ENCODE measurements around the gene NDUFAF3.
A peak's percentile ranks its signal among the peaks of the same experiment; 100 is the strongest.
"Not testable (repeated sequence)": the region's sequence is repeated elsewhere in the genome, so short reads cannot be mapped to it uniquely, and the experiment has no call there.

The NDUFAF3 gene

DNA sequence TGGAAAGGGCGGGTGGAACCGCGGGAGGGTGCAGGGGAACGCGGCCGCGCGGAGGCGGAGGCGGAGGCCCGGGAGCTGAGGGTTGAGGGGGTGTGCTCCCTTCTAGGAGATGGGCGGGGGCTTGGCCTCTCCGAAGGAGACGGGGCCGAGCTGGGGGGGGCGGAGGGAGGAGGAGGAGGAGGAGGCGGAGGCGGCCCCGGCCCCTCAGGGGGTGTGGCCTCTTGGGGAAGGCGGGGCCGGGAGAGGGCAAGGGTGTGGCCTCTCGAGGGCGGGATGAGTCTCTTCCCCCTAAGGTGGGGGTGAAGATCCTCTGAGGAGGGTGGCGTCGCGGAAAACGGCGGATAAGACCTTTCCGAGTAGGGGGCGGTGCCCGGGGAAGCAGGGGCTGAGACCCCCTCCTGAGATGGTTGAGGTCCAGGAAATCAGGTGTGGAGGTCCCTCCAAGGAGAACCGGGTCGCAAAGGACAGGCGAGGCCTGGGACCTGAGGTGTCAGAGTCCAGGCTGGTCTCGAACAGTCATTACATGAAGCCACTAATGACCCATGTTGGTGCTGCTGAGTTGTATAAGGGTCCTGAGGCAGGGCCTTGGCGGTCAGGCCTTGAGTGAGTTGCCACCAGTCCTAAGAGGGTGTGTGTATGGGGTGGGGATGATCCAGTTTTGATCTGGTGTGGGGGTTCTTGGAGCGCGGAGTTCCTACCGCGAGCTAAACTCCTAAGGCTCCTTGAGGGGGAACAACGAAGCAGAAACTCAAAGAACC, 14.0 kb upstream of the NDUFAF3 start:
- H3K27ac ChIP-seq = peak overlapping the region; percentile 89 to 91
- TF ChIP-seq, protein P1, sequence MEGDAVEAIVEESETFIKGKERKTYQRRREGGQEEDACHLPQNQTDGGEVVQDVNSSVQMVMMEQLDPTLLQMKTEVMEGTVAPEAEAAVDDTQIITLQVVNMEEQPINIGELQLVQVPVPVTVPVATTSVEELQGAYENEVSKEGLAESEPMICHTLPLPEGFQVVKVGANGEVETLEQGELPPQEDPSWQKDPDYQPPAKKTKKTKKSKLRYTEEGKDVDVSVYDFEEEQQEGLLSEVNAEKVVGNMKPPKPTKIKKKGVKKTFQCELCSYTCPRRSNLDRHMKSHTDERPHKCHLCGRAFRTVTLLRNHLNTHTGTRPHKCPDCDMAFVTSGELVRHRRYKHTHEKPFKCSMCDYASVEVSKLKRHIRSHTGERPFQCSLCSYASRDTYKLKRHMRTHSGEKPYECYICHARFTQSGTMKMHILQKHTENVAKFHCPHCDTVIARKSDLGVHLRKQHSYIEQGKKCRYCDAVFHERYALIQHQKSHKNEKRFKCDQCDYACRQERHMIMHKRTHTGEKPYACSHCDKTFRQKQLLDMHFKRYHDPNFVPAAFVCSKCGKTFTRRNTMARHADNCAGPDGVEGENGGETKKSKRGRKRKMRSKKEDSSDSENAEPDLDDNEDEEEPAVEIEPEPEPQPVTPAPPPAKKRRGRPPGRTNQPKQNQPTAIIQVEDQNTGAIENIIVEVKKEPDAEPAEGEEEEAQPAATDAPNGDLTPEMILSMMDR (IDR thresholded peaks at IDR 0.05) = no peak

DNA sequence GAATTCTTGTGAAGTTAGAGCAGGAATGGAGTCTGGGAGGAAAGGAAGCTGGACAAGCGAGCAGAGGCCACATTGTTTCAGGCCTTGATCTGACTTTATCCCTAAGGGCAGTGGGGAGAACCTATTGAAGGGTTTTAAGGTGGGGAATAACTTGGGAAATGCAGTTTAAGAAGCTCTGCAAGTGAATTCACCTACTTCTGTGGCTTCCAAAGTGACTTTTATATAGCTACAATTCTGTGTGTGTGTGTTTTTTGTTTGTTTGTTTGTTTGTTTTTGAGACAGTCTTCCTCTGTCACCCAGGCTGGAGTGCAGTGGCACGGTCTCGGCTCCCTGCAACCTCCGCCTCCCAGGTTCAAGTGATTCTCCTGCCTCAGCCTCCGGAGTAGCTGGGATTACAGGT, 13.3 kb upstream of the NDUFAF3 start:
- peak overlapping the region; percentile 91 for H3K4me3 ChIP-seq
- peak overlapping the region; percentile 89 to 91 for H3K27ac ChIP-seq
- not testable (repeated sequence) for DNase-seq (ENCODE audit: low spot score)

More for the DNA sequence above, 14.0 kb upstream of the NDUFAF3 start:
- H3K4me3 ChIP-seq = peak overlapping the region; percentile 91
- peak; percentile 93 for DNase-seq (ENCODE audit: low spot score)

DNA sequence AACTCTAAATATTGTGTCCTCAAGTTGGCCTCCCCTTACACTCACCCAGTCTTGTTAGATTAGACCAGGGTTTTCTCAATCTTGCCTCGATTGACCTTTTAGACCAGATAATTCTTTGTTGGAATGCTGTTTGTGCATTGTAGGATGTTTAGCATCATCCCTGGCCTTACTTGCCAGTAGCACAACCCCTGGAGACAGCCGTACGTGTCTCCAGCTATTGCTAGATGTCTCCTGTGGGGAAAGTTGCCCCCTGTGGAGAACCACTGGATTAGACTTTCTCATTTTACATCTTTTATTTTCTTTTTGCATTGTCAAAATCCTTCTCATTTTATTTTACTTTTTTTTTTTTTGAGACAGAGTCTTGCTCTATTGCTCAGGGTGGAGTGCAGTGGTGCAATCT, 12.5 kb upstream of the NDUFAF3 start:
- Histone ChIP-seq H3K27ac (no peak overlapping the region), H3K4me3 (no peak overlapping the region)
- no peak for DNase-seq (ENCODE audit: low spot score)
- TF ChIP-seq, protein P1 (IDR thresholded peaks at IDR 0.05) = no peak

DNA sequence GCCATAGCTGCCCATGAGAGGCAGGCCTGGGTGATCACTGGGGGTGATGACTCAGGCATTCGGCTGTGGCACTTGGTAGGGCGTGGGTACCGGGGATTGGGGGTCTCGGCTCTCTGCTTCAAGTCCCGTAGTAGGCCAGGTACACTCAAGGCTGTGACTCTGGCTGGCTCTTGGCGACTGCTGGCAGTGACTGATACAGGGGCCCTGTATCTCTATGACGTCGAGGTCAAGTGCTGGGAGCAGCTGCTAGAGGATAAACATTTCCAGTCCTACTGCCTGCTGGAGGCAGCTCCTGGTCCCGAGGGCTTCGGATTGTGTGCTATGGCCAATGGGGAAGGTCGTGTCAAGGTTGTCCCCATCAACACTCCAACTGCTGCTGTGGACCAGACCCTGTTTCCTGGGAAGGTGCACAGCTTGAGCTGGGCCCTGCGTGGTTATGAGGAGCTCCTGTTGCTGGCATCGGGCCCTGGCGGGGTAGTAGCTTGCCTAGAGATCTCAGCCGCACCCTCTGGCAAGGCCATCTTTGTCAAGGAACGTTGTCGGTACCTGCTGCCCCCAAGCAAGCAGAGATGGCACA, 9.4 kb upstream of the NDUFAF3 start:
- Histone ChIP-seq H3K27ac (no peak overlapping the region), H3K4me3 (no peak overlapping the region)
- no peak for DNase-seq (ENCODE audit: low spot score)
- TF ChIP-seq, protein P1 (IDR thresholded peaks at IDR 0.05) = no peak

DNA sequence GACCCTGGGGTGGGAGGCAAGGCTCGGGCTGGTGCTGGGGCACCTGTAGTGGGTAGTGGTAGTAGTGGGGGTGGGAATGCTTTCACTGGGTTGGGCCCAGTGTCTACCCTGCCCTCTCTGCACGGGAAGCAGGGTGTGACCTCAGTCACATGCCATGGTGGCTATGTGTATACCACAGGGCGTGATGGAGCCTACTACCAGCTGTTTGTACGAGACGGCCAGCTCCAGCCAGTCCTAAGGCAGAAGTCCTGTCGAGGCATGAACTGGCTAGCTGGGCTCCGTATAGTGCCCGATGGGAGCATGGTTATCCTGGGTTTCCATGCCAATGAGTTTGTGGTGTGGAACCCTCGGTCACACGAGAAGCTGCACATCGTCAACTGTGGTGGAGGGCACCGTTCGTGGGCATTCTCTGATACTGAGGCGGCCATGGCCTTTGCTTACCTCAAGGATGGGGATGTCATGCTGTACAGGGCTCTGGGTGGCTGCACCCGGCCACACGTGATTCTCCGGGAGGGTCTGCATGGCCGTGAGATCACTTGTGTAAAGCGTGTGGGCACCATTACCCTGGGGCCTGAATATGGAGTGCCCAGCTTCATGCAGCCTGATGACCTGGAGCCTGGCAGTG, 8.7 kb upstream of the NDUFAF3 start:
- no peak for DNase-seq (ENCODE audit: low spot score)
- Histone ChIP-seq H3K27ac (no peak overlapping the region), H3K4me3 (no peak overlapping the region)
- TF ChIP-seq, protein P1 (IDR thresholded peaks at IDR 0.05) = no peak

DNA sequence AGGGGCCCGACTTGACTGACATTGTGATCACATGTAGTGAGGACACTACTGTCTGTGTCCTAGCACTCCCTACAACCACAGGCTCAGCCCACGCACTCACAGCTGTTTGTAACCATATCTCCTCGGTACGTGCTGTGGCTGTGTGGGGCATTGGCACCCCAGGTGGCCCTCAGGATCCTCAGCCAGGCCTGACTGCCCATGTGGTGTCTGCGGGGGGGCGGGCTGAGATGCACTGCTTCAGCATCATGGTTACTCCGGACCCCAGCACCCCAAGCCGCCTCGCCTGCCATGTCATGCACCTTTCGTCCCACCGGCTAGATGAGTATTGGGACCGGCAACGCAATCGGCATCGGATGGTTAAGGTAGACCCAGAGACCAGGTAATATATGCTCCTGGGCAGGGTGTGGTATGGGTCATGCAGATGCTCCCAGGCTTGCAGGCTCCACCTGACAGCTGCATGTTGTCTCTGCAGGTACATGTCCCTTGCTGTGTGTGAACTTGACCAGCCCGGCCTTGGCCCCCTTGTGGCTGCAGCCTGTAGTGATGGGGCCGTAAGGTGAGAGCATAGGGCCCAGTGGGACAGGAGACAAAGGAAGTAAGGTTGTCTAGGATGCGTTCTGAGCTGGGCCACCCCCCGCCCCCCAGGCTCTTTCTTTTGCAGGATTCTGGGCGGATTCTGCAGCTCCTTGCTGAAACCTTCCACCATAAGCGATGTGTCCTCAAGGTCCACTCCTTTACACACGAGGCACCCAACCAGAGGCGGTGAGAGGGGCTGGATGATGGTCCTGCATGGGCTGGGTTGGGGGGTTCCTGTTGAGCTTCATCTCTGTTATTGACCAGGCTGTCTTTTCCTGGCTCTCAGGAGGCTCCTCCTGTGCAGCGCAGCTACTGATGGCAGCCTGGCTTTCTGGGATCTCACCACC, 7.9 kb upstream of the NDUFAF3 start:
- DNase-seq (ENCODE audit: low spot score) = no peak
- TF ChIP-seq, protein P1 (IDR thresholded peaks at IDR 0.05) = no peak
- no peak overlapping the region for H3K27ac ChIP-seq
- H3K4me3 ChIP-seq = no peak overlapping the region

DNA sequence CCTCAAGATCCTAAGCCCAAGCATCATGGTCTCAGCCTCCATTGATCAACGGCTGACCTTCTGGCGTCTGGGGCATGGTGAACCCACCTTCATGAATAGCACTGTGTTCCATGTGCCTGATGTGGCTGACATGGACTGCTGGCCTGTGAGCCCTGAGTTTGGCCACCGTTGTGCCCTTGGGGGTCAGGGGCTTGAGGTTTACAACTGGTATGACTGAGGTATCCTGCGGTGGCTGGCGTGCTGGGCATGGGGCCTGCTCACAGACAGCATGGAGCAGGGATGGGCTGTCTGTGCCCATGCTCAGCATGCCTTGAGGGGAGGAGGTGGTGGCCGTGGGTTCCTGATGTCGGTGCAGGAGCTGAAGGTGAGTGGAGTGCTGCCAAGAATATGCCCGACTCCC, 6.8 kb upstream of the NDUFAF3 start:
- H3K27ac ChIP-seq = no peak overlapping the region
- H3K4me3 ChIP-seq = no peak overlapping the region
- DNase-seq (ENCODE audit: low spot score) = no peak
- TF ChIP-seq, protein P1 (IDR thresholded peaks at IDR 0.05) = no peak
